ENCODE data around the gene PRPF39.

The PRPF39 gene

DNA sequence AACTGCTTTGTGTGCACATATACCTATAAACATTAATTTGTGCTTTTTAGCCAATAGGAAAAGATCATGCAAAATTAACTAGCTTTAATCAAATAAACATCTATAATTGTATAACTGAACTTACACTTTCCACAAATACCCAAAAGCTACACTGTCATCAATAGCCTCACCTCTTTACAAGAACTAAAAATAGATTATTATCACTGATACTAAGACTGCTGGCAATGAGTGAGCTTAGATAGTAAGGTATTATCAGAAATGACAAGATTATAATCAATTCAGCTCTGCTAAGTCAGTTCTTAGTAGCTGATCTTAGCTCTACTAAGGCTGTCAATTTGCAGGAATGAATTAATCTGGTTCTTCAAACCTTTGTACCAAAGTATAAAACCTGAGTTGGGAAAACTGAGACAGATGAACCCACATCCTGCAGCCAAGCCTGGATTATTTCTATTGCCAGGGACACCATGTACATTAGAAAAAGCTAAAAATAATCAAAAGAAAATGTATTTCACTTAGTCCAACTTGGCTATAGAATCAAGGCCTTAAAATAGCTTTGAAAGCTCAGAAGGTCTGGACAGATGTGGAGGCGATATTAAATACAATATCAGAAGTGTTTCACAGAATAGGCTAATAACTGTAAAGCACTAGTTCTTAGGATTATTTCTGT is 45.2 kb downstream of the PRPF39 start:
- TF ChIP-seq, protein P1, sequence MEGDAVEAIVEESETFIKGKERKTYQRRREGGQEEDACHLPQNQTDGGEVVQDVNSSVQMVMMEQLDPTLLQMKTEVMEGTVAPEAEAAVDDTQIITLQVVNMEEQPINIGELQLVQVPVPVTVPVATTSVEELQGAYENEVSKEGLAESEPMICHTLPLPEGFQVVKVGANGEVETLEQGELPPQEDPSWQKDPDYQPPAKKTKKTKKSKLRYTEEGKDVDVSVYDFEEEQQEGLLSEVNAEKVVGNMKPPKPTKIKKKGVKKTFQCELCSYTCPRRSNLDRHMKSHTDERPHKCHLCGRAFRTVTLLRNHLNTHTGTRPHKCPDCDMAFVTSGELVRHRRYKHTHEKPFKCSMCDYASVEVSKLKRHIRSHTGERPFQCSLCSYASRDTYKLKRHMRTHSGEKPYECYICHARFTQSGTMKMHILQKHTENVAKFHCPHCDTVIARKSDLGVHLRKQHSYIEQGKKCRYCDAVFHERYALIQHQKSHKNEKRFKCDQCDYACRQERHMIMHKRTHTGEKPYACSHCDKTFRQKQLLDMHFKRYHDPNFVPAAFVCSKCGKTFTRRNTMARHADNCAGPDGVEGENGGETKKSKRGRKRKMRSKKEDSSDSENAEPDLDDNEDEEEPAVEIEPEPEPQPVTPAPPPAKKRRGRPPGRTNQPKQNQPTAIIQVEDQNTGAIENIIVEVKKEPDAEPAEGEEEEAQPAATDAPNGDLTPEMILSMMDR (IDR thresholded peaks at IDR 0.05; ENCODE audit: control insufficient read depth, insufficient read depth, low read depth, low read length, missing control alignments): no peak
- no peak for DNase-seq (ENCODE audit: low read depth)
- H3K4me3 ChIP-seq (ENCODE audit: control insufficient read depth, low read depth, low read length): no peak overlapping the region

DNA sequence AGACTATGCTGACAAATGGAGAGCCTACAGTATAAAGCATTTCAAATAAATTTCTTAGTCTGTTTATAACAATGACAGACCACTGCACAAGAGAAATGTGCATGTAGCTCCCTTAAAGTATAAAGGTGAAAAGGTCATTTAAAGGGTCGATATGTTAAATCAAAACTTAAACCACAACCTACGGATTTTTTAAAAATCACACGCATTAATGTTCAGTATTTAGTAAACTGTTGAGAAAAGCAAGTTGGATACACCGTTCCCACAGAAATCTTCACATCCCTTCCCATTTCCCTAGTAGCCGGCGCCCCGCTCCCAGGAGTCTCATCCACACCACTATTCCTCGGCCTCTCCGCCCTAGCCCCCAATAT is 49.8 kb downstream of the PRPF39 start:
- peak overlapping the region; percentile 94 for H3K4me3 ChIP-seq (ENCODE audit: control insufficient read depth, low read depth, low read length)
- TF ChIP-seq, protein P1 (IDR thresholded peaks at IDR 0.05; ENCODE audit: control insufficient read depth, insufficient read depth, low read depth, low read length, missing control alignments): no peak
- DNase-seq (ENCODE audit: low read depth): no peak

DNA sequence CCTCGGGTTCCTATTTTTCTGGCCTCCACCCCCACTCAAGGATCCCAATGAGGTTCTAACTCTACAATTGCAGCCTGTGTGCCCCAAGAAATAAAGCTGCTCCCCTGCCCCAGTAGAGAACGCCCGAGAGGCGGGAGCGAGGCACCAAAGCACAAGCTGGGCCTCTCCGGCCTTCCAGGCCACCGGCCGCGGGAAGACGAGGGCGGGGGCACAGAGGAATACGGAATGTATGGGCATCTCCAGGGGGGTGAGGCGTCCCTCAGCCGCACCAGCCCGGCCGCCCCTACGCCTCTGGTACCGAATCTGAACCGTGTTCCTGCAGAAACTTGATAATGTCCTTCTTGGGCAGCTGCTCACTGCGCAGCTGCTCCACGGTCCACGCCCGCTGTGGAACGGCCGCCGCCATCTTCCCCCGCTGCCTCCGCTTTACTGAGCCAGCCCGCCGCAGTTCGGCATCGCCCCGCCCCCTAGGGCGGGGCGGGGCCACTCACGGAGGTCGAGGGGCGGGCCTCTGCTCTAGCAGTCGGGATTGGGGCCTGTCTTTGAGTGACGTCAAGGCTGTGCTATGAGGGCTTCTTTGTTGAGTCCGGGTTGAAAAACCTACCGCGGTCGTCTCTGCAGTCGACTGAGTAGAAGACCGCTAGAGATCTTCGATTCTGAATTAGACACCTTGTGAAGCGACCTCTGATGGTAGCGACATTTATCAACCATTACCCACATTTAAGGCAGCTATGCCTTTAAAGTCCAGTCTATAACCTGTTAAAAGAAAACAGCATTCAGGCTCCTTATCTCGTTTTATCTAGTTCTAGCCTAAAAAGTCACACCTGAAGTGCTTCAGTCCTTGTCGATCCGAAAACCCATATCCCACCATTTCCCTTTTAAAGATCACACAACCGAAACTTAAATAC is 50.4 kb downstream of the PRPF39 start, which contains the start of gene FKBP3:
TSS of gene FKBP3 (minus strand) at position 431 of the 908 bp plus-strand sequence. CDS start at position 406, 25 bp downstream.
- TF ChIP-seq, protein P1 (IDR thresholded peaks at IDR 0.05; ENCODE audit: control insufficient read depth, insufficient read depth, low read depth, low read length, missing control alignments): peak; percentile 27
- peak within 1 kb of the TSS; percentile 94 for H3K4me3 ChIP-seq (ENCODE audit: control insufficient read depth, low read depth, low read length)
- DNase-seq (ENCODE audit: low read depth): peak; percentile 96

DNA sequence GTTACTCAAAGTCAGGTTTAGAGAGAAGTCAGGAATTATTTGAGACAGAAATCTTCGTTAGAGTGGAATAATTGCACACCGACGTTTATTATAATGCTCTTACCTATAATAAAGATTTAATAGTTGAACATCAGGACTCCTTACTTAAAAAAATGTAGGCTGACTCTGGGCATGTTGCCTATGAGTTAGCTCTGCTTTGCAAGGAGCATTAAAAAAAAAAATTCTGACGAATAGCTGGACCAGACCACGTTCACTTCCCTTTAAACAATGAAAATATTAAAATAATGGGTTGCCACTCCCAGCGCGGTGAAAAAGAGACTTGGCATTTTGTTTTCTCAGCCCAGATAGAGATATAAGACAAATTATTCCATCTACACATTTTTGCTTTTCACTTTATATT is 51.2 kb downstream of the PRPF39 start:
- no peak for DNase-seq (ENCODE audit: low read depth)
- TF ChIP-seq, protein P1 (IDR thresholded peaks at IDR 0.05; ENCODE audit: control insufficient read depth, insufficient read depth, low read depth, low read length, missing control alignments): no peak
- H3K4me3 ChIP-seq (ENCODE audit: control insufficient read depth, low read depth, low read length): peak overlapping the region; percentile 94

DNA sequence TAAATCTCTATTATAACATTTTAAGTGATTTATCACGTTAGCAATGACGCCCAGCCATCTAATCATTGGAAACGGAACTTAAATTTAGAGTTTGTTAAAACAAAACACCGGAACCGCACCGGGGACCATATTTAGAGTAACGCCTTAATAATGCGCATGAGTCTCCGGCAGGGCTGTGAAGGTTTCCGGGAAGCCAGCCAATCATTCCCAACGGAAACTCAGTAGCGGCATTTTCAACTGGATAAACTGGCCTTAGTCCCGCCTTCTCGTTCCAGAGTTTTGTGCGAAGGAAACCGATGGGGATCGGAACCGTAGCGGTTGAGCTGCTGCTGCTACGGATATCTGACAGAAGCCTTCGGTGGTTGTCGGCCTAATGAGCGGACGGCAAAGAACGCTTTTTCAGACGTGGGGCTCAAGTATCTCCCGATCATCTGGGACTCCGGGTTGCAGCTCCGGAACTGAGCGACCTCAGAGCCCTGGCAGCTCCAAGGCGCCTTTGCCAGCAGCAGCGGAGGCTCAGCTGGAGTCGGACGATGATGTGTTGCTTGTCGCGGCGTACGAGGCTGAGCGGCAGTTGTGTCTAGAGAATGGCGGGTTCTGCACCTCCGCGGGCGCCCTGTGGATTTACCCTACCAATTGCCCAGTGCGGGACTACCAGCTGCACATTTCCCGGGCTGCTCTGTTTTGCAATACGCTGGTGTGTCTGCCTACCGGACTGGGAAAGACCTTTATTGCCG is 51.9 kb downstream of the PRPF39 start, which contains the start of gene FANCM:
TSS of gene FANCM (plus strand) at position 272 of the 737 bp plus-strand sequence. CDS start at position 374, 102 bp downstream.
- peak within 1 kb of the TSS; percentile 94 for H3K4me3 ChIP-seq (ENCODE audit: control insufficient read depth, low read depth, low read length)
- DNase-seq (ENCODE audit: low read depth): peak; percentile 94
- TF ChIP-seq, protein P1 (IDR thresholded peaks at IDR 0.05; ENCODE audit: control insufficient read depth, insufficient read depth, low read depth, low read length, missing control alignments): no peak

DNA sequence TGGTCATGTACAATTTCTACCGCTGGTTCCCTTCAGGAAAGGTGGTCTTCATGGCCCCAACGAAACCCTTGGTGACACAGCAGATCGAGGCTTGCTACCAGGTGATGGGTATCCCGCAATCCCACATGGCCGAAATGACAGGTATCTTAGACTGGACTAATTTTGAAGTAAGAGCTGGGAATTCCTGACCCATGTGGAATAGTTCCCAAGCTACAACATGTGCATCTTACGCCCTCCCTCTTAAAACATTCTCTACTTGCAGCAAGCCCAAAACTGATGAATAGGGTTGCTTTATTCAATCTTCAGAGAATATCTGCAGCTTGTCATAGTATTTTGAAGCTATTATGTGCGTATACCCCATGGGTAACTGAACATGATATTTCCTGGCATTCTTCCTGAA is 52.5 kb downstream of the PRPF39 start:
- no peak for DNase-seq (ENCODE audit: low read depth)
- H3K4me3 ChIP-seq (ENCODE audit: control insufficient read depth, low read depth, low read length): peak overlapping the region; percentile 52
- TF ChIP-seq, protein P1 (IDR thresholded peaks at IDR 0.05; ENCODE audit: control insufficient read depth, insufficient read depth, low read depth, low read length, missing control alignments): no peak

All from AG09309 (cell line).